Fibroblast of skin of back (primary cell): ENCODE results near the gene ACOX3.
A peak's percentile ranks its signal among the peaks of the same experiment; 100 is the strongest.

Experiments used
- DNase-seq: peaks from one replicate; pipeline ENCODE4 v3.0.0-alpha.2; 2013

ACOX3 gene

DNA sequence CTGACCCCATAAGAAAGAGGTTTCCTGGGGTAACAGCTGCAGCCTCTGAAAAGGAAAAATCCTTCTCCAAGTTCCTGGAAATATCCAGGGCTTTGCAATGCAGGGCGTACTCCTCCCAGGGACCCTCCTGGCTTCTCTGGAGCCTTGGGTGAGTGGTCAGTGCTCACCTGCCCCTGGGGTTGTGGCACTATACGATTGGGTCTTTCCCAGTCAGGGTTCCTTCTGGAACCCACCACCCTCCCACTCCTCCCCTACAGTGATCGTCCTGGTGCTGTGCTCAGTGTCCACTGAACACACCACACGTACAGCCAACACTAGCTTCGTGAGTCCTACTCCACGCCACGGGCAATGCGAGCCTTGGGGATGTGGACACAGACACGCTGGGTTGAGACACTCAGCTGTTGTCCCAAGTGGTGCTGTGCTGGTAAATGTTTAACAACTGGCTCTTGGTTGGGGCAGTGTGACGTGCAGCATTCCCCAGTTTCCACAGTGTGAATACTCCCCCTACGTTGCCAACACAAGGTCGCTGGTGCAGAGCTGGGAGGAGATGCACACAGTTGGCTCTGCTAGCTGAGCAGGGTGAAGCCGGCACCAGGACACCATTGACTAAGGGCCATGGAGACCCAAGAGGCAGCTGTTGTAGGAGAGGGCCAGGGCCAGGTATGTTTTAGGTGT lies 105.6 kb downstream of the ACOX3 start:
- no peak for DNase-seq

DNA sequence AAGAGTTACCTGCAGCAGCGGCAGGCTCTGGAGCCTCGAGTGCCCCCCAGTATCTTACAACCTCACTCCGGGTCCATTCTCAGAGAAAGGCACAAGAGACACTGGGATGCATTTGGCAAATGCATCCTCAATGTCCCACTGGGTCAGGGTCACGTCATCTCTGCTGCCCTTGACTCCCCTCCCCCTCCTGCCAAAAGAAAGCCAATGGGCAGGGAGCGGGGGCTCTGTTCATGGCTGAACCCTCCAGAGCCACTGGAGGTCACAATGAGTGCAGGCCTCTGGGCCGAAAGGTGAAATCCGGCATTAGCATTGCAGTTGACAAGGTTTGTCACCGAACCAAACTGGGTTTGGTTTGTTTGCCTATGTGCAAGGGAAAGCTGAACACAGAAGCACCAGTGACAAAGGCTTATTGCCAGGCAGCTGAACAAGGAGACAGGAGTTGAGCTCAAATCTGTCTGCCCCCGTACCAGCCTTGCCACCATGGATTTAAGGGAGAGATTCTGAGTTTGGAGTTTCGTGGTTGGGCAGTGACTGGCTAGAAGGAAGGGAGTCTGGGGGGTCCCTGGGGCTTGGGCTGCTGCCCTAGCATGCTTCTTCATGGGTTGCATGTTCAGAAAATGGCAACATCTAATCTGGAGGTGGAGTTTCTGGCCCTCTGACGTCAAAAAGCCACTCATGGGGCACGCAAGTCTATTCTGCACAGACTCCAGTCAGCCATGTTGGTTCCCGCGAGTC lies 106.6 kb downstream of the ACOX3 start:
- DNase-seq, result no peak

DNA sequence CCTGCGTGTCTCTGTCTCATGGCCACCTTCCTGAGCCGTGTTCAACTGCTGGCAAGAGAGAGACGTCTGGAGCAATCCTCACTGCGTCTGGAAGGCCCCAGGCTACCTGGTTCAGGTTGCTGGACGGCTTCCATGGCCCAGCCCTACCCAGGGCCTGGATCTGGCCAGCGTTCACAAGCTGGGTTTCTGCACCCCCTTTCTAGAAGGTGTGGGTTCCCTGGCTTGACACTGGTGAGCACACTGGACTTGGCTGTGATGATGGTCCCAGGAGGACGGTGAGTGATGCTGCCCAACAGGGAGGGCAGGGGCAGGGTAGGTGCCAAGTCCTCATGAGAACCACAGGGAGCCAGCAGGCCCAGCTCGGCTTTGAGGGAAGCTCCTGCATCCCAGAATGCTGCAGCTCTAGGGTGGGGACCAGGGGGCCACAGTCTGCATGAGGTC lies 107.6 kb downstream of the ACOX3 start:
- no peak for DNase-seq

DNA sequence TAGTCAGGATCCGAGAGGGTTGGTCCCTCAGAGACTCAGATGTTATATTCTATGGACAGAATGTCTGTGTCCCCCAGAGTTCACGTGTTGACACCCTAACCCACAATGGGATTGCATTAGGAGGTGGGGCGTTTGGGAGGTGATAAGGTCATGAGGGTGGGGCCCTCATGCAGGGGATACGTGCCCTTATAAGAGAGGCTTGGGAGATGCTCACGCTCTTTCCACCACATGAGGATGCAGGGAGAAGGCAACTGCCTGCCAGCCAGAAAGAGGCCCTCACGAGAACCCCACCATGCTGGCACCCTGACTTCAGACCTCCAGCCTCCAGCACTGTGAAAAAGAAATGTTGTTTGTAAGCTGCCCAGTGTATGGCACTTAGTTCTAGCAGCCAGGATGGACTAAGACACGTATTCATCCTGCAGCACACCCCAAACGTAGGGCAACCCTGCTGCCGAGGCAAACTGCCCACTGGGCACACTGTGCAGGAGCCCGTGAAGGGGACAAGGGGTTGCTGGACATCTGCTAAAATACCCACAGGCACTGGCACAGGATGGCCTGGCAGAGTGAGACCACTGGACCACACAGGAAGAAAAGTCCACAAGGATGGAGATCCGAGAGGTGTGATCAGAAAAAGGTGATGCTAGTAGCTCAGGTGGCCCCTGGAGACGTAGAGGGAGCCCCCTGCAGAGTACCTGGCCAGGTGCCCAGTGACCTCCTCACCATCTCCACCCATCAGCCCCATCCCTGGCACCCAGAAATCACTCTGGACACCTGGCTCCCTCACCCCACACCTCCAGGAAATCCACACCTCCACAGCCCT lies 108.3 kb downstream of the ACOX3 start:
- DNase-seq, result no peak

DNA sequence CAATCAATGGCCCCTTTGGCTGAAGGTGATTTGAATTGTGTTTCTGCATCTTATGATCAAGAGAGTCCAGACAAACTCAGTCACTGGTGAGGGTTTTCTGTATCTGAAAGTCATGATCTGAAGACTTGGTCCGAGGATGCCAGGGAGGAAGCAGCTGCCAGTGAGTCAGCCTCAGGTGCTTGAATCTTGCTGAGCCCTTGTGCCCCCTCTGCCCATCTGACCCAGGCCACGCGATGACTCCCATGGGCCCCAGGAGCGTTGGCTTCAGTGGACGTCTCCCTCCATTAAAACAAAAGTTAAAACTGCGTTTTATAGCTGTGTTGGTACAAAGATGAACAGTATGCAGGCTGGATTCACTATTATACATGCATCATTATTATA lies 109.0 kb downstream of the ACOX3 start:
- no peak for DNase-seq

DNA sequence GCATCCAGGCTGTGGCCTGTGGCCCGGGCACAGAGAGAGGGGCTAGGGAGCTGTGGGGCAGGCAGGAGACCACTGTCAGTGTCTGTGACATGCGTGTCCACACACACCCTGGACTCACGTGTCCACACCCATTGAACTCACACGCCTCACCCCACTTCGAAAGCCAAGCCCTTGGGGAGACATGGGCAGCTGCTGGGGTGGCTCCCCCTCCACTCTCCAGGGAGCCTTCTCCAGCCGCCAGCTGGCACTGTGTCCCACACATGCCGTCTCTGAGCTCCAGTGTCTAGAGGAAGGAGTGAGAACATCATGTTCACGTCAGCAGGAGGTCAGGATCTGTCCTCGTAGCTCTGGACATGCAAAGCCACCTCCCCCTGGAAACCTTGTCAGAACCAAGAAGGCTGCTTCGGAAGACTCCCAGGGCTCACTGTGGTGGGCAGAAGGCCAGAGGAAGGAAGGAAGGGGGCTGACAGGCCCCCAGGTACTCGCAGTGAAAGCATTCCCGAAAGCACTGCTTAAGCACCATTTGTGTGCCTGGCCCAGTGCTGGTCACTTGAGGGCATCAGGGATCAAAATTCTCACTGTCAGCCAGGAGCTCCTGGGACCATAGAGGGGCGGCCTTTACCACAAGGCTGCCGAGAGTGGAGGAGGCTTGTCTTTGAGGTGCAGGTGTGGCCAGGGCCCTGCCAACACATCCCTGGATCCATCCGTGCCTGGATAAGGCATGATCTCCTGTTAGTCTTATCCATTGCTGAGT lies 109.5 kb downstream of the ACOX3 start:
- no peak for DNase-seq

DNA sequence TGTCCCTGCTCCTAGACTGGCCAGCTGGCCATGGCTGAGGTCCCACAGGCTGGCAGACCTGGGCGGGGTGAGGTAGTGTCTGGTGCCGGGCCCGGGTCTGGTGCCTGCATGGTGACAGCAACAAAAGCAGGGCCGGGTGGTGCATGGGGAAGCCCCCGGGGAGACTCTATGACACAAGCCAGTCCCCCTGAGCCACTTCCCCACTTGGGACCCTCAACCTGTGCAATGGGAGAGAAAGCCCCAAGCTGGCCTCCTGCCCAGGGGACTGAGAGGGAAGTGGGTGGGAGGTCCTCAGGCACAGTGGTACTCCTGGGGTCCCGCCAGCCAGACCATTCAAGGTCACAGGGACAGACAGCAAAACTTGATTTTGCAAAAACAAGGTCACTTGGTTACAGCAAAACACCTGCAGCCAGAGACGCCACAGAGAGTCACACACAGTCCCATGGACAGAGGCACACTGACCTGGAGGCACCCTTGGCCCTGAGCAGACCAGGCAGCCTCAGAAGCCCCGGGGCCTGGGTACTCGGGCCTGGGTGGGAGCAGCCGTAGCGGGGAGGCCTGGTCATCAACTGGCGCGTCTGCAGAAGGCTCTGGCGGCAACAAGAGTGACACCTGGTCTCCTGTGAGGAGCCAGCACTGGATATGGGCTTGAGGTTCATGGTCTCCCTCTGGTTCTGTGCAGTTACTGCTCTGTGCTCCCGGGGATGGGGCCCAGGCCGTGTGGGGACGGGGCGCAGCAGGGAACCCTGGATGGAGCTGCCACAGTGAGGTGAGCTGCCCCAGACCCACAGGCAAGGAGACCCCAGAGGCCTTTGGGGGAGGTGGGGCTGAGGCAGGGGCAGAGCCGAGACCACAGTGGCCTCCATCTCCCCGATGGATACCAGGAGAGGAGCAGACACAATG lies 110.4 kb downstream of the ACOX3 start:
- no peak for DNase-seq

DNA sequence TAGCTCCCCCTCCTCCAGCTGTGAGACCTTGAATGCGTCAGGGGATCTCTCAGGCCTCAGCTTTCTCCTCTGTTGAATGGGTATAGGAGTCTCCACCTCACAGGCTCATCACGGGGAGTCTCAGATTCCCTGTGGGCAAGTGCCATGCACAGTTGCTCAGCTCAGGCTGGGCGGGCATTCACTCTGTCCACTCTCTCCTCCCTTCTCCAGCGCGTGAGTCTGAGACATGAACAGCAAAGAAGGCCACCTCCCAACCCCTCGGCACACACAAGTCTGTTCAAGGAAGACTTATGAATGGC lies 111.0 kb downstream of the ACOX3 start:
- no peak for DNase-seq

DNA sequence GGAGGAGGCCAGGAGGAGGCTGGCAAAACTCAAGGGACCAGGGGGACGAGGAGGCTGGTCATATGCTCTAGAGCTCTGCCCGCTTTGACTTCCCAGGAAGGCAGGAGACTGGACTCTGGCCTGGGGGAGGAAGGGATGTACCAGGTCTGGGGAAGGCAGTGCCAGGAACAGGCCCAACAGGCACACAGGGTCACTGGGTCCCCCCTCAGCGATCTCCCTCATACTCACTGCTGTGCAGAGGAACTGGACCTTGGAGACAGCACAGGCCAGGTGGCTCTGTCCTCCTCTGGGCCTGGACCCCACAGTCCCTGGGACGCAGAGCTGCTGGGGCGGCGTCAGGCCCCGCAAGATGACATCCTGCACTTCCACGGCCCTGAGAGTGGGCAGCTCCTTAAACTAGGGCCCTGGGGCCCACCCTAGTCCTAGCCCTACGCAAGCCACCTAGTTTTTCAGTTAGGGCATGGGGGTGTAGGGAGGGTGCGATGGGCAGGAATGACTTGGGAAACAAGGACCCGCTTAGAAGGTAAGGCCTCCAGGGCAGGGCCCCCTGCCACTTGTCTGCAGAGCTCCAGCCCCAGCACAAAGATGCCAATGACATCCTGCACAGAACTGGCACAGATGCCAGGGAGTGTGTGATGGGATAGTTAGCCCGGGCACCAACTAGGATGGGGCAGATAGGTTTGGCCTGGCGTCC lies 111.5 kb downstream of the ACOX3 start:
- DNase-seq, result no peak

DNA sequence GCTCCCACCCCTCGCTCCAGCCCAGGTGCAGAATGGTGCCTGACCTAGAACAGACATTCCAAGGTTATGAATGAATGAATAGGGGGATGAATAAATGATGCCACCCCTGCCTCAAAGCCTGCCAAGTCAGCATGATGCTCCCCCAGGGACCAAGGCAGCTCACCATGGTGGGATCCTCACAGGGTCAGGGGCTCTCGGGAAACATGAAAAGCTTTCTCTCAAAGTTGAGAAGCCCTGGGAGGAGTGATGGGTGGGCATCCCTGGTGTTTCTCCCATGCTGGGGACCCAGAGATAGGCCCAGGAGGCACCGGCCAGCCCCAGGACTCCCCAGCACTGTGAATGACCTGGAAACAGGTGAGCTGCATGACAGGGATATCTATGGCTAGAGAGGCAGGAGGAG lies 112.1 kb downstream of the ACOX3 start:
- DNase-seq, result no peak

DNA sequence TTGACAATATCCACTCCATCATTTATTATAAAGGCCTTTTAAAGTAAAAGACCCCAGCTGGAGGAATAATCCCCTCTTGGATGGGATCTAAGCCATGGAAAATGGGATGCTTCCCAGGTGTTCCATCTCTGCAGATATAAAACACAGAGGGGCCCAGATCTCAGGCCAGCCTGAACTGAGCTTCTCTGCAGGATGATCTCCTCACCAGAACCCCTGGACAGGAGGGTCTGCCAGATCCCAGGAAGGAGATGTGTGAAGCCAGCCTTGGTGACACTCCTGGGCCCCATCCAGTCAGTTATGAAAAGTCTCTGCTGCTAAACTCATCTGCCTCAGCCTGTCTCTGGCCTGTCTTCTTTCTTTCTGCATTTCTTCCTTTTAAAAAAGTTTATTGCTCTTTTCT lies 114.3 kb downstream of the ACOX3 start:
- no peak for DNase-seq

DNA sequence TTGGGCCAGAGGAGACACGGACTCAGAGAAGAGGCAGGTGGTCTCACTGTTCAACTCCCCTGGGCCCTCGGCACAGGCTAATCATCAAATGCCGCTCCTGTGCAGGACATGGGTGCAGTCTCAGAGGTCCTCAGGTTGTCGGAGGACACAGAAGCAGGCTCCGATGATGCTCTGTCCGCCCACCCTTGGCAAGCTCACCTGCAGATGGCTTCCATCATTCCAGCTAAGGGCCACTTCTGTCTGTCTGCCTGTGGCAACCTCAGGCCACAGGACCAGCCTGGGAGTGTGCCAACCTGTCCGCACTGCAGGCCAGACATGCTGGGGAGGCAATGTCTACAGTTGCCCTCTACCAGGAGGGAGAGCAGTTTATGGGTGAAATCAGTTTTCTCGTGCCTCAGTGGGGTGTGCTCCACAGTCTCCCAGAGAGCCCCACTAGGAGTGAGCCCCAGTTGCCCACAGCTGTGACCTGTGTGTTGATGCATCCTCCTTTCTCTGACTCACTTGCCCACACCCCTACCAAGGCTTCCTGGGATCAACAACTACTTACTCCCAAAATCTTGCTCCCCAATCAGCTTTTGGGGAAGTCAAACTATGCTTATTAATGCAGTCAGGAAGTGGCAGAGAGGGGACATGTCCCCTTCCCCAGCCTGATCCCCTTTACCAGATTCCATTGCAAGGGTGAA lies 115.1 kb downstream of the ACOX3 start:
- DNase-seq, result no peak

DNA sequence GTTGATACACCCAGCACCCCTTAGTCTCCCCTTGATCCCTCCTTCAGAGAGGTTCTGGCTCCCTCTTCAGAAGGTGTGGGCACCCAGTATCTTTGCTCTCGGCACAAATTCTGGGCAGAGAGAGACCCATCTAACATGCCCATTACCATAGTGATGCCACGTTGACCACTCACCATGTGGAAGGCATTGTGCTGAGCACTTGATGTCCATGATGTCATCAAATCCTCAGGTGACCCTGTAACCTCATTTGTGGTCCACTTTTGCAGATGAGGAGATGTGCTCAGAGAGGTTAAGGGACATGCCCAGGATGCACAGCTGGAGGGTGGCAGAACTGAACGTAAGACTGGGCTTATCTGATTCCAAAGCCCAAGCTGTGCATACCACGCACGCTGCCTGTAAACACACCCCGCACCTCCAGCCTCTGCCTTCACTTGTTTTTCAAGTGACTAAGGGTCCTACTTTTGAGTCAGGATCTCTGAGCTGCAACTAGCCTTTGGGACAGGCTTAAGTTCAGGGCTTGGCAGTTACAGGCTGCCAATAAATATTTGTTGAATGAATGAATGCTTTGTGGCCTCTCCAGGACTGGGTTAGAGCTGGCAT lies 115.8 kb downstream of the ACOX3 start:
- DNase-seq, result no peak

DNA sequence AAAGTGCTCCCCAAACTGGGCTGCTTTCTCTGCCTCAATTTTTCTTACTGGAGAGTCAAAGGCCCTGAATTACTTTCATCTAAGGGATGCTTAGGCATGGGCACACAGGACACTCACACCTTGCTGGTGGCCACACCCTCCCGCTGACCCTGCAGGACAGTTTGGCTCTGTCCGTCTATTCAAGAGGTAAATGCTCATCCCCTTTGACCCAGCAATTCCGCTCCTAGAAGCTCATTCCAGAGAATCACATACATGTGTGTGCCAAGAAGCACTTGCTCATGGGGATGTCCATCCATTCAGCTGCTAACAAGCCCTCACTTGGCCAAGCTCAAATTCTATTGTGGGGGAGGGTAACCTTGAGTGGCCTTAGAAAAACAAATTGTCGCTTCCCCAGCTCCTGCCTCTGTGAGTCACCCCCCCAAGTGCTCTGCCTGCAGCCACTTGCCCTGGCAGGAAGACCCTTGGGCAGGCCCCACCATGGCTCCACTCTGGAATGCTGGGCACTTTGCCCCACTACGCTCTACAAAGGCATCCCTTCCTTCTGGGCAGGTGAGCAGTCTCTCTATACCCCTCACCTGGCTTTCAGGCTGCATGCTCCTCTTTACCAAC lies 116.5 kb downstream of the ACOX3 start:
- DNase-seq, result peak; percentile 17

DNA sequence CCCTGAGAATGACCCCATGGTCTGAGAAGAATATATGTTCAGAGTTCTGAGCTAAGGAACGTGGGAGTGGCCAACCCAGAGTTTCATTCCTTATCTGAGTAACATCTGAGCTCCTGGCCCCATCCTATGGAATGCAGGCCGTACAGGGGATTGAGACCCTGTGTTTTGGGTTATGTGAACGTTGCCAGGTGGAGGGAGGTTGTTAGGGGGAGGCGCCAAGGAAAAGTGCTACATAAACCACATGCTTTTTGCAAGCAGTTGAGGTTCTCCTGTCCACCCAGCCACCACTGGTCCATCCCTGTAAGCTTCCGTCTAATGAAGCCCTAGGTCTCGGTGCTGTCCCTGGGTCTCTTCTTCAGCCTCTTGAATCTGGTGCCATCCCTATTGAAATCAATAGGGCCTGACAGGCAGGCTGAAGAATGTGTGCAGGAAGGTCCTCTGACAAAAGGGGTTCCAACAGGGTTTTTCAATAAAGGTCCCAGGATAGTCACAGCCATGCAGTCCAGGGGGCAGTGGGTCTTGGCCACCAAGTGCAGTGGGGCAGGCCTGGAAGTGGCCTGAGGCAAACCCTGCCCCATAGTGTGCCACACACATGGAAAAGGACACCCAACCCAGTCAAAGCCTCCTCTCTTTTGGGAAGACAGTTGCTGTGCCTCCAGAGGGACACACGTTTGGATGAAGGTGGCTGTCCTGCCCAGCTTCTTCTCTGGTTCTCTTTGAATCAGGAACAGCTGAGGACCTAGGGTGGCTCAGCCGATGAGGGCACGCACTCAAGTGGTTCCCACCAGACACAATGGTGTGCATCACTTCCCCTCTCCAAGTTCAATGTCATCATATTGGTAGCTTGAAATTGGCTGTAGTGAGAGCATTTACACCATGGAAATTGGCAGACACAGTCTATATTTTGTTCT lies 117.5 kb downstream of the ACOX3 start:
- no peak for DNase-seq

DNA sequence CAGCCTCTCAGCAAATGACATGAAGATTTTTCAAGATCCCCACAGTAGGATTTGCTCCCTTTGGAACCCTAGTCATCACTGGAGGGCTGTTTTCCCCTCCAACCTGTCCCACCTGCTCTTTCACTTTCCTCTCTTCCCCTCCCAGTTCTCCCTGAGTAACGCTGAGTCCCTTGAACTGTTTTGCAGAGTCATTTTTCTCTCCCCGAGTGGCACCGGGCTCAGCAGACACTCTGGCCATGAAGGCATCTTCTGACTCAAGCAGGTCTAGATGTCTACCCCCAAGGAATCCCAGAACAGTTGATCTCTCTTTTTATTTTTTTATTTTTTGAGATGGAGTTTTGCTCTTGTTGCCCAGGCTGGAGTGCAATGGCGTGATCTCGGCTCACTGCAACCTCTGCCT lies 118.8 kb downstream of the ACOX3 start:
- DNase-seq, result no peak

DNA sequence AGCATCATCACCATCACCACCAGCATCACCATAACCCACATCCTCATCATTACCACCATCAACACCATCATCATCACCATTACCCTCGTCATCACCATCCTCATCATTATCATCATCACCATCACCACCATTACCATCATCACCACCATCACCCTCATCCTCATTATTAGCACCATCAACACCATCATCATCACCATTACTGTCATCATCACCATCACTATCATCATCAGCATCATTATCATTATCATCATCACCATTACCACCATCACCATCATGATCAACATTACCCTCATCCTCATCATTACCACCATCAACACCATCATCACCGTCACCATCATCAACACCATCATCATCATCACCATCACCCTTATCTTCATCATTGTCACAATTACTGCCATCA lies 119.3 kb downstream of the ACOX3 start:
- no peak for DNase-seq

DNA sequence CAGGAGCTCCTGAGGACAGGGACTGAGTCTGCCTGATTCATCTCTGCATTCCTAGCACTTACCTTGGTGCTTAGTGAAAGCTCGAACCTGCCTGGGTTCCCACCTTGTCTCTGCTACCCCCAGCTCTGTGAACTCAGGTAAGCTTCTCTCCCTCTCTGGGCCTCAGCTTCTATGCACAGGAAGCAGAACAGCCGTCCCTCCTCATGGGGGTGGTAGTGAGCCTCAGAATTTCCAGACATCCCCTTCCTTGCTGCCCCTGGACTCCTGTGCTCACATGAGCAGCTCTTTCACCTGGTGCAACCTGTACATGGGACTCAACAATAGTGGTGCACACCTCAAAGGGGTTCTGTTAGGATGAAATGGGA lies 120.2 kb downstream of the ACOX3 start:
- DNase-seq, result no peak
